NCI-H510A (cell line): Measurements from ENCODE around the gene RAB3B.
A peak's percentile ranks its signal among the peaks of the same experiment; 100 is the strongest.

Experiments
- DNase-seq: peaks from one replicate; lab custom pipeline; 2025; lab: John Stamatoyannopoulos, UW

Gene RAB3B

DNA sequence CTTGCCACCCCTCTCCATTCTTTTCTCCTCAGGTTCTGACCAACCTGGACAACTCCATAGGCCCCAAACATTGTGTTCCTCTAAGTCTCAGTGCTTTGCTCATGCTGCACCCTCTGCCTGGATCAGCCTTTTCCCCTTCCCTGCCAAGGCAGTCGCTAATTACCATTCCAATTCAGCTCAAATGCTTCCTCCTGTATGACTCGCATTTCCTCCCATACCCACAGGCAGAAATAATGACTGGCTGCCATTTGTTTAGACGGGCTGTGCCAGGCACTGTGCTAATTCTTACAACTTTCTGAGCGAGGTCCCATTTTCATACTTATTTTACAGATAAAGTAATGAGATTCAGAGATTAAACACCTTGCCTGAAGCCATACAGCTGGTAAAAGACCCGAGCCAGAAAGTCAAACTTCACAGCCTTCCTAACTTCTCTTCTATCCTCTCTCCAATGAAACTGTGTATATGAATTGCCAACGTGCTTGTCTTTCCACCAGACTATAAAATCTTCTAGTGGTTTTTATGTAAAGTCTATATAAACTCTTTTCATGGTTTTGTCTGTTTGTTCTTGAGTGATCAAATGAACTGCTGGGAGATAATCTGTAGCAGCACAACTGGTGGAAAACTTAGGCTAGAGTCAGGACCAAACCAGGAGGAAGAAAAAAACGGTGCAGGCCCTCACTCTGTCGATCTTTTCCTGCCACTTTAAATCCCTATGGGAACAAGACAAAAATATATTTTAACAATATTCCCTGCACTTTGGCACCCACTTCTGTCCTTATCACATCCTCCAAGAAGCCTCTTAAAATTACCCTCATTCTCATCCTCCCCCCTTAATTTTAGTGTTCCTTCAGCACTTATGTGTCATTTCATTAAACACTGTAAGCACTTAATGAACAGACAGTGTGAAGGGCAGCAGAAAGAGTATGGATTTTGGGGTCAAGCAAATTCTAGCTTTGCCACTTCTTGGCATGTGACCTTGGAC lies 33.7 kb downstream of the RAB3B start:
- DNase-seq = no peak

DNA sequence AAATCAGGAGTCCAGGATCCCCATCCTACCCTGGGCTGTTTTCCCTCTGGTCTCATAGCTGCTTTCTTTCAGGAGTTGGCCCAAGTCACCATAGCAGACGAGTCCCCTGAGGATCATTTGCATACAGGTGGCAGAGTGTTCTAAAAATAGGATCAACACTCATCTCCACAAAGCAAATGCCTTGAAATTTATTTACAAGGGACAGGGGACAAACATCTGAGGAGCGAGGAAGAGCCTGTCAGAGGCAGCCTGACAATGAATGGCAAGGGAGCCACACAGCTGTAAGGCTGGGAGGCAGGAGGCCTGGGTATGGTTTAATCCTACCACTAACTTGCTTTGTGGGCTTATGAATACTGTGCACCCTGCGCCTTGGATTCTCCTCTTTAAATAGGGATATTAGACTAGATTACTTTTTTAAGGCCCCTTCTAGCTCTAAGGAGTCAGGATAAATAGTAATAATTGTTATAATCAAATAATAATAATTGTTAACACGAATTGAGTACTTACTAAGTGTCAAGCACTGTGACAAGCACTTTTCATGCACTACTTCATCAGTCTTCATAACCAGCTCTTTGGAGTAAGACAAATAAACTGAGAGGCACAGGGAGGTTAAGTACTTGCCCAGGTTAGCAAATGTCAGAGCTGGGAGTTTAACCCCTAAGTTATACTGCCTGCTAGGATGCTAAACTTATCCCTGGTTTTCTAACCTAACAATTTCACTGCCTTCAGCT lies 34.5 kb downstream of the RAB3B start:
- DNase-seq = peak; percentile 82

DNA sequence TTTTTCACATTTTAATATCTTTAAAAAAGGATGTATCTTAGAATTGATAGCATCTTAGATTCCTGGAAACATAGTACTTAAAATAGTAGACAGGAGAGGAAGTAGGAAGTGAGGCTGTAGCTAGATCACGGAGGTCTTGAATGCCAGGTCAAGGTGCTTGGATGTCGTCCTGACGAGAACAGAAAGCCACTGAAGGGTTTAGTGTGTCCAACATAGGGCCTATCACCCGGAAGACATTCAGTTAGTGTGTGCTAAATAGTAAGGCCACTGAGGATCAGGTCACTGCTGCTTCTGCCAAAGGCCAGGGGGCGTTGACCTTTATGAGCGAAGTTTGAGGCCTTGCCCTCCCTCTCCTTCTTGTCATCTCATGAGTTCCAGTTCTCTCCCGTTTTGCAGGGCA lies 35.7 kb downstream of the RAB3B start:
- DNase-seq = no peak

DNA sequence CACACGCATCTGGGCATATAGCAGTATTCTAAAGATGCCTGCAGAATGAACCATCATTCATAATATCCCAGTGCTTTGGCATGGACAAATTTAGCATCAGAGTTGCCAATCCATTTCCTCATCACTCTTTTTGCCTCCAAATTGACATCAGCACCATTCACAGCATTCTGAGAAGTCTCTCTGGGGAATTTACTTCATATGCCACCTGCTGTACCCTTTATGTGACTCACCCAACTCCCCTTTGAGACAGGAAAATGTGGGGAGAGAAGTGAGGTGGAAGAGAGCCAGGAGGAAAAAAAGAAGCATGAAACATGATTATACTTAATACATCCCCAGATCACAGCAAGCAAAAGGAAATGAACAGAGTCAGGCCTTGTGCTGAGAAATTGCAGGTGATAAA lies 37.4 kb downstream of the RAB3B start:
- no peak for DNase-seq

DNA sequence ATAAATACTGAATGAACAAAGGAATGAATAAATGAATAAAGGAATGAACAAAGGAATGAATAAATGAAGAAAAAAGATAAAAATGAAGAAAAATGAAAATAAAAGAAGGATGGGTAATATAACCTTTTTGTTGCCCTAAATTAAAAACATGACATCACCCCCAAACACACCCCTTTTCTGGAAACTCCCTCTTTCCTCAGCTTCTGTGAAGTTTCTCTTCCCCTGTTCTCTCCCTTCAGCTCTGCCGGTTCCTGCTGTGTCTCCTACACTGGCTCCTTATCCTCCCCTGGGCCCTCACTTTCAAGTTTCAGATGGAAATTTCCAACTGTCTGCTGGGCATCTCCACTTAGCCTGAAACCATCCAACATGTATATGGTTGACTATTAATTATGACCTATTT lies 37.9 kb downstream of the RAB3B start:
- DNase-seq = no peak

DNA sequence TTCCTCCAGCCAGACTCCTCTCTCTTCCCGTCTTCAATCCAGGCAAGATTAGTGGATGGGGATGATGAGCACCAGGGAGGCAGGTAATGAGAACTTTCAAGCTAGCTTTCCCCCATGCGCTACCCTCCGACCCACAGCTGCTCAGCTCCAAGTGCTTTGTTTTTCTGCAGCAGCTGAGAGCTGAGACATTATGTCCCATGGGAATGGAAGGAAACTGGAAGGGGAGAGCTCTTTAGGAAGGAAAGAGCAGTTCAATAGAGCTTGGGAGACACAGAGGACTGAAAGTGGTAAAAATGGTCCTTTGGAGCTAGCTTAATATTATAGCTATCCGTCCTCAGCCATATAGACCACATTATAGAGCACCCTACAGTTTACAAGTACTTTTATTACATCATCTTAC lies 39.8 kb downstream of the RAB3B start:
- DNase-seq = no peak

DNA sequence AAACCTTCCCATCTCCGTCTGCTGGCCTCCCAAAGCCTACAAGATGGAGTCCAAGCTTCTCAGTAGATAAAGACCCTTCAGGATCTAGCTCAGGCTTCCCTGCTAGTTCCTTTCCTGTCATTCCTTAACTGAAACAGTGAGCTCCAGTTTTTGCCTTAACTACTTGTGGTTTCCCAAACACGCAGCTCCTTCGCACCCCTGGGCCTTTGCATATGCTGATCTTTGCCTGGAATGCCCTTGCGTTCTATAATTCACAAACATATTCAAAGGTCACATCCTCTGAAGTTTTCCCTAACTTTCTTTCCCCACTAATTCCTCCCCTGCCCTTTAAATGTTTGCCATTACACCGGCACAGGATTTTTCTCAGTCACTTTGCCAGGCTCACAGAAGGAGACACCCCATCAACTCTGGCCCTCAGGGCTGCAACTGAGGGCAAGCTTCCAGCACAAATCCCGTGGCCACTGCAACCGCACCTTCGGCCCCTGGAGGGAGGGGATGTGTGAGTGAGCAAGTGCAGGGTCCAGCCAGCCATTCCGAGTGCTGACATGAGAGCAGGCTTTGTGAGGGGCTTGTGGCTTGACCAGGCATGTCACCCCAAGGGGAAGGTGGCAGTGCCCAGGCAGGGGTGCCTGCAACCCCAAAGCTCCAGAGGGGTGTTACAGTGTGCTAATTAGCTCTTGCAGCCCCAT lies 41.3 kb downstream of the RAB3B start:
- DNase-seq = no peak

DNA sequence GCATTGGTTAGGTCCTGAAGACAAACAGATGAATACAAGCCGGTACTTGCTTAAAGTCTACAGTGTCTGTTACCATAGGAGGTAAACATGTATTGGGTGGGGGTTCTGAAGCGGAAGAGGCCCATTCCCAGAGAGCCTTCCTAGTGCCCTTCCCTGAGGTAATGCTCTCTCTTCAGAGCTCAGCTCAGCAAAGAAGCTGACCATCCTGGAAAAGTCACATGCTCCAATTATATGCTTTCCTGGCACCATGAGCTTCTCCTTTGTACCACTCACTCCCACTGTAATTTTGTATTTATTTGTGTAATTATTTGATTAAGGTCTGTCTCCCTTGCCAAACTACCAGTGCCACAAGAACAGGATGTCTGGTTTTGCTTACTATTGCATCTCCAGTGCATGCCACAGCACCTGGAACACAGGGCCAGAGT lies 42.0 kb downstream of the RAB3B start:
- DNase-seq = no peak

DNA sequence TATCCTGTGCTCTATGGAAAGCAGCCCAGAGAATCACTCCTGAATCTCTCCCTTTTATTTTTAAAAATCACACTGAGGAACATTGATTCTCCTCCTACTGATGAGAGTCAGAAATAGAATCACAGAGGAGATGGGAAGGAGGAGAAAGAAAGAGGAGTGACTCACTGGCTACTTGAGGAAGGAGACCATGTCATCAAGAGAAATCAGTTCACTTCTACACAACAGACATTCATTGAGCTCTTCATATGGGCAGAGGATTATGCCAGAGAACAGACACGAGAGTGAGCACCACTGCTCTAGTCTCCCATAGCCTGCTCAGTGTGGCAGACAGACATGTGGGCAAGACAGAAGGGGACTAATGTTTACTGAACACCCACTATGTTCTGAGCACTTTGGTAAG lies 44.2 kb downstream of the RAB3B start:
- no peak for DNase-seq

DNA sequence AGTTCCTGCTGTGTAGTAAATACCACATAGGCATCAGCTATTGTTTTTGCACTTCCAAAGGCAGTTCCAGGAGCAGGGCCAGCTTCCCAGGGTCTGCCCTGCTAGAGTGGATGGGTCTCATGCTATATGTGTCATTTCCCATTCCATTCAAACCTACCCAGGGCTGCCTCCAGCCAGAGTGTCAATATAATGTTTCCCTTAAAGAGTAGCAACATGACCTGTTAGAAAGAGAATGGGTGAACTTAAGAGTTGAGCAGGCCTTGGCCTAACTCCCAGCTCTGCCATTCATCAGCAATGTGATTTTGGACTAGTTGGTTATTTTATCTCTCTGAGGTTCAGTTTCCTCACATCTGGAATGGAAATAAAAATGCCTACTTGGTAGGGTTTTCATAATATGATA lies 44.9 kb downstream of the RAB3B start:
- no peak for DNase-seq

DNA sequence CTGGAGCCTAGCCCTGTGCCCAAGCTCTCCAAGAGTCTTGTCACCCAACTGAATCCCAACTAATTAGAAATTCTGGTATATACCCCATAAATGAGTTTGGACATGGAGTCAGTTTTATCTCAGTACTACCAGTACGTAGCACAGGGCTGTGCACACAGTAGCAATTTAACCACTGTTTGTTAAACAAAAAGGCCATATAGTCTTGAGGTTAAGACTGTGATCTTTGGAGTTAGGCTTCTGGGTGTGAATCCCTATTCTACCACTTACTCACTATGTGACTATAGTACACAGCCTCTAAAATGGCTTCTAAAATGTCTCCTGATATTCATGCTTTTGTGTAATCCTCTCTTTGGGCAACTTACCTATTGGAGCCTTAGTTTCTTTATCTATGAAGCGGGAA lies 48.2 kb downstream of the RAB3B start:
- no peak for DNase-seq

DNA sequence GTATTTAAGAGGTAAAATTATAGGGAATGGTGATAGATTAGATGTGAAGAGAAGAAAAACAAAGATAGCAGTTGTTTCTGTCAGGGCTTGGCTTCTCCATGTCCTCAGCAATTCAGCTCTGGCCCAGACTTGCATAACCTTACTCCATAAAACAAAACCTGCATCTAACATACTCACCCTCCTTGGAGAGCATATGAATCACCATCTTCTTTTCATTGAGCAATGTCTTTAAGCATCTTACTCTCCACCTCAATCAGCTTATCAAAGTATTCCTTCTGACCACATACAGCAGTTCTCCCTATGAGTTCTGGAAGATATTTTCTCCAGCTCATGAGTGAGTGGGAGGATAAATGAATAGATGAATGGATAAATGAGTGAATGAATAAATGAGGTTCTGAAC lies 49.0 kb downstream of the RAB3B start:
- no peak for DNase-seq

DNA sequence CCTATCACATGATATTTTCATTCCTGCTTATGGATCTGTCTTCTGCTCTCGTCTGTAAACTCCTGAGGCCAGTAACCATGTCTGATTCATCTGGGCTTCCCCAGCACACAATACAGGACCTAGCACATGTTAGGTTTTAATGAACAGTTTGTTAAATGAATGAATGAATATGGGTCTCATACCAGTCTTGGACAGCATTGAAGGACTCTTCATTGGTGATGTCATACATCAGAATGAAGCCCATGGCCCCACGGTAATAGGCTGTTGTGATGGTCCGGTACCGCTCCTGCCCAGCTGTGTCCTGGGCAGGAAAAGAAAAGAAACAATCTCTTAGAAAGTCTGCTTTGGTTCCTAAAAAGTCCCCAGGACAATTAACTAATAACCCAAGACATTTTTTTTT lies 53.4 kb downstream of the RAB3B start:
- DNase-seq = no peak

DNA sequence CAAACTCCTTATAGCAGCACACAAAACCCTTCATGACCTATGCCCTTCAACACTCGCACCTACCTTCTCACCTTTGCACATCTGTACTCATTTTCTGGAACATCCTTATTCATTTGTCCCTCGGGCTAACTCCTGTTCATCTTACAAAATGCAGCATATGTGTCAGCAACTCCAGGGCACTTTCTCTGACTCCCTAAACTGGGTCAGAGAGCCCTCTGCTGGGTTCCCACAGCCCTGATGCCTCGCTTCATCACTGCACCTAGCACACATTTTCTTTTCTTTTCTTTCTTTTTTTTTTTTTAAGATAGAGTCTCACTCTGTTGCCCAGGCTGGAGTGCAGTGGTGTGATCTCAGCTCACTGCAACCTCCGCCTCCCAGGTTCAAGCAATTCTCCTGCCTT lies 54.0 kb downstream of the RAB3B start:
- DNase-seq = no peak

DNA sequence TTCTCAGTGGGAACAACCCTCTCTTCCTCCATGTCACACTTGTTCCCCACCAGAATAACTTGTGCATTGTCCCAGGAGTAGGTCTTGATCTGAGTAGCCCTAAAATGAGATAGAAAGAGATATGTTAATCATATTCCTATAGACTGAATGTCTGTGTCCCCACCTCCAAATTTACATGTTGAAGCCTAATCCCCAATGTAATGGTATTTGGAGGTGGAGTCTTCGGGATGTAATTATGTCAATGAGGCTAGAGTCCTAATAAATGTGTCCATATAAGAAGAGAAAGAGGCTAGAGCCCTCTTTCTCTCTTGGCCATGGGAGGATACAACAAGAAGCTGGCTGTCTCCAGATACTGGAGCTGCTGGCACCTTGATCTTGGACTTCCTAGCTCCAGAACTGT lies 57.2 kb downstream of the RAB3B start:
- no peak for DNase-seq

DNA sequence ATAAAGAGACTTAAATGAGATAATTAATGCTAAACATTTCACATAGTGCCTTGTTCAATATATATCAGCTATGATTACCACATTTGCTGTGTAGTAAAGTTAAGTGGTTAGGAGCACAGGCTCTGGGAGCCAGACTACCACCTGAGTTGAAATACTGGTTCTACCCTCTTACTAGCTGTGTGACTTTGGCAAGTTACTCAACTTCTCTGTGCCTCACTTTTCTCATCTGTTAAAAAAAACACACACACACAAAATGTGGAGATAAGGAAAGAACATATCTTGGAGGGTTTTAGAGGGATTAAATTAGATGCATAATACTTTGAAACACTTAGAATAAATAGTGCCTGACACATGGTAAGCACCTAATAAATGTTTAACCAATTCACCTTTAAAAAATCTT lies 60.2 kb downstream of the RAB3B start:
- no peak for DNase-seq

DNA sequence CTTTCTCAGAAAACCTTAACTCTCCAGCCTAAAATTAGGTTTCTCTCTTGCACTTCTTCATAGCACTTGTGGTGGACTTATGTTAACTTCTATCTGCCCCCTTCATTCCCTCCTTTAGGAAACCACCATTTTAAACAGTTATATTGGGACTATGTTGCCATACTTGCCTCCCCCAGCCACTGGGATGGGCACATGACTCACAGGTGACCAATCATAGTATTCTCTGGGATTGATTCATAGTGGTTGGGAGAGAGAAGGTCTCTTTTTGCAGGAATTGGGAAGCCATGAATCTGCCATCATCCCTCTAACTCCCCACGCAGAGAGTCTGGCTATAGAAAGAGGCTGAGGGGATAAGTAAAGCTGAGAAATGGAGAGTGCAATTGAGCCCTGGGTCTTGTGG lies 61.6 kb downstream of the RAB3B start:
- no peak for DNase-seq

DNA sequence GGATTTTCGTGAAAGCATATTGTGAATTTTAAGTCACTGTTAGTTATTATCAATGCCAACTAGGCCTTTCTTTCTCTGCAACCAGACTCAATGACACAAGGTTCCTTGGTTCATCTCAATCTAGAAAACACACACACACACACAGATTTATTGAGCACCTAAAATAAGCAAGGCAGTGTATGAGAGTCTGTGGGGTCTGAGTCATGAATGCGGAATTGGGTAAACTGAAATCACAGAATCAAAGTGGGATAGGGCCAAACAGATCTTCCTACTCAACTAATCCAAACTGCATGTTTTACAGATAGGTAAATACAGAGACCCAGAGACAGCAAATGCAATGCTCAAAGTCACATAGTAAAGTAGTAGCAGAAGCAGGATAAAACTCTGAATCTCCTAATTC lies 63.5 kb downstream of the RAB3B start:
- DNase-seq = no peak

DNA sequence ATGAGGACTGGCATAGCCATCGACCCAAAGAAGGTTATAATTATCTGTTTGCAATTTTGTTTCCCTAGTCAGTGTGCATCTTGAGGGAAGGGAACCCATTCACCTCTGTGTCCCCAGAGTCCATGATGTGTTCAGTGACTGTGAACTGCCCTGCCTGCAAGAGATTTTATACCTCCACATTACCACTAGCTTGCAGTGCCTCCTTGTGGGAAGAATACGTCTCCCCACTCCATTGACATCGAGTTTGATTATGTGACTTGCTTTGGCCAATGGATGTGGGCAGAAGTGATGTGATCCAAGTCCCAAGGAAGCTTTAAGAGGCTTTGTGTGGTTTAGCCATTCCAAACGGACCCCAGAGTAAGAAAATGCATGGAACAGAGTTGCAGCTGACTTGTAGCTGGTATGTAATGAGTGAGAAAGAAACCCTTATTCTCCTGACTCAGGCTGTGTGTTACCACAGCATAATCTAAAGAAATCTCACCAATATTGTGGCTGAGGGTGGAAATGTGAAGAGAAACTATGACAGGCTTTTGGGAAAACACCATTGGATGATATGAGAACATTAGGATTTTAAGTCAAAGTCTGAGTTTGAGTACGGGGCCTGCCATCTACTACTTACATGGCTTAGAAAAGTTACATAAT lies 64.2 kb downstream of the RAB3B start:
- DNase-seq = no peak

DNA sequence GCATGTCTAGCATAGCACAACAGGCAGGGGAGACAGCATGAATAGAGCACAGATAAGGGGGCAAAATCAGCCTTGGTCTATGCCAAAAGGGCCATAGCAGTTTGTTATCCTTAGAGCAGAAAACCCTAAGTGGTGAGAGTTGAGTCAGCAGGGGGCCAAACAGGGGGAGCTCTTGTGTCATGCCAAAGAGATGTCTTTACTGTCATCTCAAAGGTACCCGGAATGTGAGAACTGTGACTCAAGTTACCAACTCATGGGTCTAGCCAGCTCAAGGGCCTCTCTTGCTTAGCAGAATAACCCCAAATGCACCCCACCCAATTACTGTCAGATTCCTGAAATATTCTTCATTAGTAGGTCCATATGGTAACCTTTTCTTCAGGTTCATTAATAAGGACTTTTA lies 66.0 kb downstream of the RAB3B start:
- no peak for DNase-seq

DNA sequence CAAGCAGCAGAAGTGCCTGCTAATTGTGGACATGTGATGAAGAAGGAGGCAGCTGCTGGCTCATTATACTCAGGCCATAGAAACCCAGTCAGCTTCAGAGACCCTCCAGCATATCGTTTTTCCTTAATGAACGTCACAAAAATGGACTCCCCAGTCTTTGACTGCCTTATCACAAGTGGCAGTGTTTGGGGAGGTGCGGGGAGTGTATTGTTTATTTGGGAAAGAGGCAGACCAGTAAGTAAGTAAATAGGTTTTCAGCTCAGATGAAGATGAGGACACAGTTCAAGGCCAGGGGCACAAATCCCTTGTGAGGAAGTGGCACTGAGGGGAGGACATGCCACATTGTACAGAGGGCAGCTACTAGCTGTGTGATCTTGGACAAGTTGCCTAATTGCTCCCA lies 68.5 kb downstream of the RAB3B start:
- DNase-seq = no peak

DNA sequence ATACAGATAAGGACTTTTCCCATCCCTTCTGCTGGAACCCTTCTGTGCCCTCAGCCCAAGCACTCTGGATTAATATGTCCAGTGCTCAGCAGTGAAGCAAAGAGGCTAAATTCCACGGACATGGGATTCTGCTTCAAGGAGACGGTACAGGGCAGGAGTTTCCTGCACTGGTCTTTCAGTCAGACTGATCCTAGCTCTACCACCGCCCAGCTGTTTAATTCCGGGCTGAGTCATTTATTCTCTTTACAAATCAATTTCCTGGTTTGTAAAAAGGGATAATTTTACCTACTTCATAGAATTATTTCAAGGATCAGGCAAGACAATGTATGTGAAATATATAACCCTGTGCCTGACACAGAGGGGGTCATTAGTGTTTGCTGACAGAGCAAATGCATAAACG lies 70.4 kb downstream of the RAB3B start:
- DNase-seq = no peak
